HG03342 (cell line): ENCODE measurements around the gene ATP13A5.

Experiments
- ATAC-seq: cut with Tn5 transposase; IDR thresholded peaks from one replicate; pipeline ENCODE4 v1.9.1; 2021; ENCODE audit warnings: mild to moderate bottlenecking, moderate library complexity; ENCODE audit not compliant: unreplicated experiment

Gene ATP13A5

DNA sequence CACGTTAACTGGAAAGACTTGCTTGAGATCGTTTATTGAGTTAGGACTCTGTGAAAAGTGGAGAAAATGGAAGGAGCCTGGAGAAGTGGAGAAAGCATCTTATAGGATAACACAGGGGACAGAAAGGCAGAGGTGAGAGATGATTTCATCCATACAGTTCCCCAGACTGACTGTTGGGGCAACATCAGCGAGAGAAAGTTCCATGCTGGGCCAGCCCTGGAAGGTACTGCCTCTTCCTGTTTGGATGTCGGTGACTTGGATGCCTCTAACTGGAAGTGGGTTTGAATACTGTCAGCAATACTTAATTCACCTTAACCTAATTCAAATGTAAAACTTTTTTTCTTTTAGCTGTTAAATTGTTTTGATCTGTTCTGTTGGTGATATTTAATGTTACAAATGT lies 32.3 kb downstream of the ATP13A5 start:
- ATAC-seq: no peak

- no peak for ATAC-seq
These were observed 33.1 kb downstream of the ATP13A5 start for GRCh38 chr3:193345431-193345830.

GRCh38 chr3:193344486-193344885 lies 34.1 kb downstream of the ATP13A5 start:
- no peak for ATAC-seq

- ATAC-seq: no peak
These were observed 34.8 kb downstream of the ATP13A5 start for GRCh38 chr3:193343726-193344222.

GRCh38 chr3:193342551-193342950 lies 36.0 kb downstream of the ATP13A5 start:
- no peak for ATAC-seq

DNA sequence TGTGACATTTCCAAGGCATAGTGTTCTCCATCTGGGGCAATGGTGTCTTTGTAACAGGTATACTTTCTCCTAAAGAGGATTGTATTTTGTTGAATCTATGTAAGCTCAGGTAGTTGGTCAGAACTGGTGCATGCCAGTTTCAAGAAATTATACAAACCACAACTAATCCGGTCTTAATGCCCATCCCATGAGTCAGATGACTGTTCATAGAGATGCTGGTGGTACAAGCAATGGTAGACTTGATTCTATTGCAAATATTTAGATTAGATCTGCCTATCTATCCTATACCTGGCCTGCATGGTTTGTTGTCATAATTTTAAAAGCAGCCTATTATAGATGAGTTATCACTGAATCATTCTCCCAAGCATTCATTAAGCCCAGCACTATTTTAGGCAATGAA lies 43.5 kb downstream of the ATP13A5 start:
- no peak for ATAC-seq

- ATAC-seq: no peak
These were observed 45.3 kb downstream of the ATP13A5 start for GRCh38 chr3:193333229-193333628.

DNA sequence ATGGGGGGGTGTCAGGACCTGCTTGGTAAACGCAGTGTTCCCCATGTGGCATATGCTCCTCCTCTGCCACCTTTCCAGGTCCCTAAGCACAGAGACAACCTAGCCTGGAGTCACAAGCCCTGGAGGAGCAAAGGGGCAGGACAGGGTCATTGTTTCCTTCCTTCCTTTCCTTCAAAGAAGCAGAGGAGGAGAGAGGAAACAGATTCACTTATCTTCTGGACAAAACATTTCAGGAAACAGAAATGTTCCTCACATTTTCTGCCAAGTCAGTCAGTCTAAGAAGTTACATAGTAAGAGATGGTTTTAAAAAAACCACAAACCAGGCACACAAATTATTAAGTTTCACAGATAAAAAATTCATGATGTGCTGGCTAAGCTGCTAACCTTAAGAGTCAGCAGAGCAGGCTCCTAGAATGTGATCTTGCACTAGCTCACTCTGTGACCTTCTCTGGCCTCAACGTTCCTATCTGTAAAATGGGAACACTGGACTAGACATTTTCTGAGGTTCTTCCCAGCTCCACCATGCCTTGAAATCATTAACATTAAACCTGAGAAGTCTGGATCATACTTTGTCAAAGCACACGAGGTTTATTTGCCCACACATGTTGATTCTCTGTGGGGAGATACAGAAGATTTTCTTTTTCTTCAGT lies 47.9 kb downstream of the ATP13A5 start:
- ATAC-seq: no peak

DNA sequence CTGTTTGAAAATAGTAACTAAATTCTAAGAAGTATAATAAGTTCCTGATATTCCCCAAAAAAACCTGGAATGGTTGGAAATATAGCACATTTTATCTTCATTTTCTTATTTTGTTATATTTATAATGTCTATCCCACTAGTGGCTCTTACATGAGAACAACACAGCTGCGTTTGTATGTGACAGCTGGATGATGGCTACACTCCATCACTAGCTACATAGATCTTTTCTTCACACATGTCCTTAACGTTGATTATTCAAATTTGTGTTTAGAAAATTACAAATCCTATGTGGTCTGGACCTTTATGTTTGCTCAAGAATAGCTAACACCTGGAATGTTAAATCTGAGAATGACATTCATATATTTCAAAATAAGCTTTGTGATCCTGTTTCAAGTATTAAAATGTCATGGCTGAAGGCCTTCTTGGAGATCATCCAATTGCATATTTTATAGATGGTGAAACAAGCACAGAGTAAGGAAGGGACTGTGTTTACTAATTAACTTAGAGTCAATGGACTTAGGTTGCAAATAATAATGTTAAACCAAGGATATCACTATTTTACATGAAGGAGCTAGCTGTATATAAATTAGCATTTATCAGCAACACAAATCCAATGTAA lies 60.8 kb downstream of the ATP13A5 start:
- no peak for ATAC-seq

GRCh38 chr3:193314161-193314560 lies 64.4 kb downstream of the ATP13A5 start:
- ATAC-seq: no peak

- ATAC-seq: no peak
These were observed 65.2 kb downstream of the ATP13A5 start for GRCh38 chr3:193313061-193313958.

DNA sequence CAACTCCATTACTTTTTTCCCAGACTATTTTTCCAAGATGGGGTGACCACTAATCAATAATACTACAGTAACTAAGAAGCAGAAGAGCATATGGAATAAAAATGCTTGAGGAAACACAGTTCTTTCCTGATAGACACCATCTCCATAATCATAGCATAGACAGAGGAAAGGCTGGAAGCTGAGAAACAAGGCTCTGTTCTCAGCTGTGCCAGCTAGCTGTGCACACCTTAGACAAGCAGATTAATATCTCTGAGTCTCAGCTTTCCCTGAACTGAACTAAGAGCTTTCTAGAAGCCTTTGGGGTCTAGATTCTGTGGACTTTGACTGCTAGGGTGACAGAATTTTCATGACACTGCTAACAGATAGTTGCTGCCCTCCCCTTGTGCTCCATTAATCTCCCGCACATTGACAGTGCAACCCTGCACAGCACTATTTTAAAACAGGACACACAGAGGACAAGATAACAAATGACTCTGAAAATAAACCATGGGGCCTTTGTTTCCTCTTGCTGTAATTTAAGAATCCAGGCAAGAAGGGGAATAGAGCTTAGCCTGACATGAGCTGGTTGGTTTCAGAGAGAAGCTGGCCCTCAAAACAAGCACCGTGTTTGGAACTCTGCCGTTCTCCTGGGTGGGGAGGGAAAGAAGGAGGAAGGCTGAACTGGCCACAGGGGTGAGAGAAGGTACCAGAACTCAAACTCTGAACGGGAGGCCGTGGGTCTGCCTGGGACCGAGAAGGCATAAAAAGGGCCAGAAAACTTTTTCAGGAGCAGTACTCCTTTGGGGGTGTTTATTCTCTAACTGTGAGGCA lies 67.4 kb downstream of the ATP13A5 start:
- ATAC-seq: no peak

DNA sequence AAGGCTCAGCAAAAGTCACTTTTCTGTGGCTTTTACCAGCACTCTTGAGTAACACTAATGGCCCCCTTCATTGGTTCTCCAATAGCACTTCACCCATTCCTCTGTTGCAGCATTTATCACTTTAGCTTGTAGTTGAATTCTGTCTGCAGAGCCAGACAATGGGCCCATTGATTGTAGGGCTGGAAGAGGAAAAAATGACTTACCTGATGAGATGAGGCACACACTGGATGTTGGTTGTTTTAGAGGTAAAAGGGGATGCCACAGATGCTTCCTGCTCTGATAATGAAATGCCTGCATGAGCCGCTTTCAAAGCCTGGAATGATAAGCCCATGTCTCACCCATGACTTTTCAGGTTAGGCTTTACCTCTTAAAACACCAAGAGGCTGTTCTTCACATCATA lies 73.2 kb downstream of the ATP13A5 start:
- no peak for ATAC-seq

DNA sequence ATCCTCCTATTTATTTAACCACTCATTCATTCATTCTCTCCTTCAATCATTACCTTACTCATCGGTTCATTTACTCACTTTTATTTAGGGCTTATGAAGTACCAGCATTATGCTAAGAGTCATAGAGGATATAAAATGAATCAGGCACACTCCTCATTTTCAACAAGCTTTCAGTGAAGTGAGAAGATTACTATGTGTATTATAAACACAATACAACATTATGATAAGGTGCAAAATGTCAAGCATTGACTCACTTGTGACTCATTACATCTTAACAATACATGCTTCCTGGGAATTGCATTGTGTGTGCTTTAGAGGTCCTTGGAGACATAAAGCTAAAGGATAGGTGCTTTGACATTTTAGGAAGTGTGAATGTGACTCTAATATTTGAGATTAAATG lies 77.1 kb downstream of the ATP13A5 start:
- no peak for ATAC-seq

GRCh38 chr3:193297421-193297820 lies 81.1 kb downstream of the ATP13A5 start:
- no peak for ATAC-seq

GRCh38 chr3:193295985-193296384 lies 82.6 kb downstream of the ATP13A5 start:
- ATAC-seq: no peak

- ATAC-seq: no peak
These were observed 86.2 kb downstream of the ATP13A5 start for GRCh38 chr3:193292386-193292785.

DNA sequence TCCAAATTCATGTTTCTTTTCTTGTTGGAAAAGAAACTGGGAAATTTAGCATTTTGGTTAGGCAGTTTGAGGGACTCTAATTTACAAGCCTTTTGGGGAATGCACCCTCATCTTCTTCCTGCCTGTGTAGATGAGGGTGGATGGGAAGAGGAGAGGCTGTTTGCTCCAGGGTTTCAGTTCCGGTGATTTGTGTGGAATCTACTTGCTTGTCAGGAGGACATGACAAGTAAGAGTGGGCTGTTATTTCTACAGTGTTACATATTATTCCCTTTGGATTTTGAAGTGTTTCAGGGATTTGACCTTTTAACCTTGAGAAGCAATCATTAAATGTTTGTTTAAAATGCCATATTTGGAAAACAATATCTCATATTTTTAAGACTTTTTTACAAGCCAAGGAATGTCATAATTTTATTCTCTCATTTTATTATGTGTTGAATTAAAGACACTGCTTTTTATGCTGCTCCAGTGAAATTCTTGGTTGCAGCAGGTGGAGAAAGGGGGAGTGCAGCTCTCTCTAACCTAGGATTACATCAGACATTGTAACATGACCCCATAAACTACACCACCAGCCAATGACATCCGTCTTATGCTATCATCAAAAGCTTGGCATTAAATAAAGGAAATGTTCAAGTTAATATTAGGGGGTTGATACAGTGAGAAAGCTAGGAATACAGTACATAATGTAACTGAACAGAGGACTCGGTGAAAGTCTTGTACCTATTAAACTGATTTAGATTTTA lies 107.3 kb downstream of the ATP13A5 start:
- no peak for ATAC-seq

- ATAC-seq: no peak
These were observed 108.1 kb downstream of the ATP13A5 start for GRCh38 chr3:193270451-193270850.

DNA sequence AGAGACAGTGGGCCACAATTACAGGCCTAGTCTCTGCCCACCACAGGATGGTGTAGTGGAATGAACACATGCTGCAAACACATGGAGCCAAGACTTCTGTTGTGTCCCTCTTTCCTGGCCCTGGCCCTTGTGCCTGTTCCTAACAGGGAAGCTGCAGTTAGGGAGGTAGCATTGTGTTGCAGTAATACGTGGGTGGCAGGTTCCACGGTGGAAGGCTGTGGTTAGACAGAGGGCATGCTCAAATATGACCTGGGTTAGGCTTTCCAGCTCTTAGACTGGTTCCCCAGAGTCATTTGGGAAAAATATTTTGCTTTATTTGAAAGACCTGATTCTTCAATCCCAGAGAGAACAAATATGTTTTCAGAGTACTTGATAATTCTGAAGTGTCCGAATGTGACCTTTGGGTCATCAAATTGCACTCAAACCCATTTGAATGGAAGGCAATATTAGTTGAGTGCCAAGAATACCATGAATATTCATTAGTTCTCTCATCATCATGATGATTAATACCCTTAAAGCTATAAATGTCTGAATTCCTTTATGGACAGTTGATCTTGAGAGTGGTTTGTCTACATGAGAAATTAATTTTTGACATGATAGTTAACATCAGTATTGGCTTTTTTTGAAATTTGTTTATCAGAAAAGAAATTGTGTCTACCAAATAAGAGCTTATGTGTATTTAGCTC lies 109.1 kb downstream of the ATP13A5 start:
- no peak for ATAC-seq
